SH-SY5Y (cell line): Measurements from ENCODE around the gene ZDHHC4.

Experiments used
- GATA2 ChIP-seq: IDR thresholded peaks from 2 replicates; pipeline ENCODE4 v1.6.1; 2011; ENCODE audit warnings: mild to moderate bottlenecking, low read depth, low read length
- GATA3 ChIP-seq: IDR thresholded peaks from 2 replicates; pipeline ENCODE4 v1.6.1; 2011; ENCODE audit warnings: low read depth, mild to moderate bottlenecking, low read length, moderate library complexity

DNA sequence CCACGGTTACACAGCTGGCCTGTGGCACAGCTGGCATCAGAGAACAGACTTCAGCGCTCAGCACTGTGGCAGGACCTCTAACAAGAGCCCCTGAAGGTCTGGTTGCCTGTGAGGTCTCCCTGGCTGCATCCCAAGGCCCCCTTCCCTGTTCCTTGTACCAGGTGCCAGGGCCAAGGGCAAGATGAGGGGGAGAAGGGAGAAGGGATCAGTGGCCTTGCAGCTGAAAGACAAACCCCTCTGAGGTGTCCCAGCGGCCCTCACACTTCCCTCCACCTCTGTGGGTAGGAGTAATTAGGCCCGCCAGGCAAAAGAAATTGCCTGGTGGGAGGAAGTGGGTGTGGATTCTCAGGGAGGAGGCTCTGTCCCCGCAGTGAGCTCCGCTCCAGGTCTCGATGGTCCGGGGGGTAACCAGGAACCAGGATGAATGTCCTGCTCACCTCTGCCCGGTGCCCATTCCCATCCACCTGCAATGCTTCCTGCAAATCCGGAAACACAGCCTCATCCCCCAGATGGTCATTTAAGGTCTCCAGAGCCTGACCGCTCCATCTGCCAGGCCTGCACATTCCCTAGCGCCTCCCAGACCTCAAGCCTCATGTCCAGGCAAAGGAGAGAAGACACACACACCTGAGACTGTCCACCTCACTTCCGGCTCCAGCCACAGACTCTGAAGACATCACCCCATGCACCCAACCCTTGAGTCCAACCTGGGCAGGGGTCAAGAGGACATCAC lies 48.7 kb upstream of the ZDHHC4 start:
- TF ChIP-seq GATA2 (no peak), GATA3 (no peak)
